Esophagus (tissue), 2 donors: ENCODE measurements around the gene C4orf51. TPM values are rescaled to one million over a fixed set of nuclear protein-coding genes. Genes with fewer than 3 reads are reported as not detected.
"Not testable (repeated sequence)": the region's sequence is repeated elsewhere in the genome, so short reads cannot be mapped to it uniquely, and the experiment has no call there.

ENCODE experiments used
- H3K27ac ChIP-seq, 2 donors: one replicate each; pipeline ENCODE4 v1.5.1; 2013; ENCODE audit warnings: low read depth in 2 of 2, mild to moderate bottlenecking in 2 of 2, inconsistent platforms in 1 of 2, low read length in 1 of 2, moderate library complexity in 1 of 2
- H3K27me3 ChIP-seq, 2 donors: one replicate each; pipeline ENCODE4 v1.6.1; 2013; ENCODE audit warnings: low read length in 2 of 2, control low read depth in 1 of 2, mild to moderate bottlenecking in 1 of 2; ENCODE audit not compliant: insufficient read depth in 2 of 2, control insufficient read depth in 1 of 2
- H3K36me3 ChIP-seq, 2 donors: one replicate each; pipeline ENCODE4 v1.6.1; 2013; ENCODE audit warnings: low read length in 1 of 2; ENCODE audit not compliant: control insufficient read depth in 2 of 2, insufficient read depth in 2 of 2
- H3K4me1 ChIP-seq, 2 donors: one replicate each; pipeline ENCODE4 v1.6.1; 2013; ENCODE audit warnings: low read length in 1 of 2; ENCODE audit not compliant: control insufficient read depth in 2 of 2, insufficient read depth in 2 of 2
- H3K4me3 ChIP-seq, 2 donors: one replicate each; pipeline ENCODE4 v1.5.1; 2013; ENCODE audit warnings: low read length in 2 of 2, mild to moderate bottlenecking in 2 of 2, low read depth in 1 of 2, moderate library complexity in 1 of 2
- H3K9me3 ChIP-seq, 2 donors: one replicate each; pipeline ENCODE4 v1.6.1; 2013; ENCODE audit warnings: mild to moderate bottlenecking in 2 of 2, low read depth in 1 of 2, low read length in 1 of 2, moderate library complexity in 1 of 2; ENCODE audit not compliant: control insufficient read depth in 2 of 2, insufficient read depth in 1 of 2
- WGBS, 2 donors: extraction: QIAGEN DNeasy Blood & Tissue Kit; methylation state at CpG; one replicate each; pipeline ENCODE4 v1.1.7; 2013; 5-methylcytosine and 5-hydroxymethylcytosine counted together
- polyA plus RNA-seq, 2 donors: library from polyadenylated mRNA; stranded (reverse); fragments of 200-250 nt; gene quantifications; one replicate each; pipeline ENCODE4 v1.2.3, GENCODE V29; 2013
- donor health status: healthy with polysubstance abuse.
- donor health status: Bipolar disorder and iron deficiency.

Gene C4orf51
- polyA plus RNA-seq, 2 donors: not detected

GRCh38 chr4:145665773-145666172 lies 14.2 kb upstream of the C4orf51 start:
- Histone ChIP-seq H3K4me3 (no peak overlapping the region), H3K36me3 (no peaks in the 10 kb centered on the region), H3K9me3 (no peaks in the 10 kb centered on the region), H3K4me1 (no peaks in the 10 kb centered on the region), H3K27me3 (no peaks in the 10 kb centered on the region), H3K27ac (no peak overlapping the region)
- WGBS, 2 donors: 80 to 100% methylated on average over 1 of the region's 1 CpG

- no peaks in the 10 kb centered on the region for H3K36me3 ChIP-seq
- no peak overlapping the region for H3K27ac ChIP-seq
Measured at GRCh38 chr4:145670422-145670821, 9.5 kb upstream of the C4orf51 start.

GRCh38 chr4:145679520-145679919 lies 426 bp upstream of the C4orf51 start:
- no peak overlapping the region for H3K27ac ChIP-seq
- H3K9me3 ChIP-seq: no peaks in the 10 kb centered on the region
- no peak overlapping the region for H3K4me3 ChIP-seq
- no peaks in the 10 kb centered on the region for H3K36me3 ChIP-seq
- 21 to 23% methylated on average over 1 of the region's 1 CpG for WGBS, 2 donors
- no peaks in the 10 kb centered on the region for H3K4me1 ChIP-seq
- H3K27me3 ChIP-seq: no peaks in the 10 kb centered on the region

More at GRCh38 chr4:145670422-145670821, 9.5 kb upstream of the C4orf51 start:
- Histone ChIP-seq H3K27me3 (no peaks in the 10 kb centered on the region), H3K4me3 (no peak overlapping the region), H3K9me3 (no peaks in the 10 kb centered on the region), H3K4me1 (no peaks in the 10 kb centered on the region)

- no peak overlapping the region for H3K27ac ChIP-seq
- no peaks in the 10 kb centered on the region for H3K36me3 ChIP-seq
- H3K27me3 ChIP-seq: no peaks in the 10 kb centered on the region
- 50 to 86% methylated on average over 1 of the region's 1 CpG for WGBS, 2 donors
- H3K9me3 ChIP-seq: no peaks in the 10 kb centered on the region
- H3K4me1 ChIP-seq: no peaks in the 10 kb centered on the region
- no peak overlapping the region for H3K4me3 ChIP-seq
Measured at GRCh38 chr4:145680902-145681301, 956 bp downstream of the C4orf51 start.

GRCh38 chr4:145681518-145681917 lies 1.6 kb downstream of the C4orf51 start:
- Histone ChIP-seq H3K27me3 (no peaks in the 10 kb centered on the region), H3K27ac (no peak overlapping the region), H3K9me3 (no peaks in the 10 kb centered on the region)

GRCh38 chr4:145681956-145682355 lies 2.0 kb downstream of the C4orf51 start:
- Histone ChIP-seq H3K4me3 (no peak overlapping the region), H3K27ac (no peak overlapping the region), H3K36me3 (no peaks in the 10 kb centered on the region), H3K27me3 (no peaks in the 10 kb centered on the region), H3K4me1 (no peaks in the 10 kb centered on the region), H3K9me3 (no peaks in the 10 kb centered on the region)
- 76 to 89% methylated on average over 1 of the region's 1 CpG for WGBS, 2 donors

More at GRCh38 chr4:145681518-145681917, 1.6 kb downstream of the C4orf51 start:
- Histone ChIP-seq H3K36me3 (no peaks in the 10 kb centered on the region), H3K4me3 (no peak overlapping the region), H3K4me1 (no peaks in the 10 kb centered on the region)

- Histone ChIP-seq H3K36me3 (no peaks in the 10 kb centered on the region), H3K27ac (no peak overlapping the region), H3K4me3 (no peak overlapping the region), H3K27me3 (no peaks in the 10 kb centered on the region), H3K9me3 (no peaks in the 10 kb centered on the region), H3K4me1 (no peaks in the 10 kb centered on the region)
- WGBS, 2 donors: 49 to 63% methylated on average over 2 of the region's 2 CpGs
Measured at GRCh38 chr4:145686991-145687390, 7.0 kb downstream of the C4orf51 start.

GRCh38 chr4:145690610-145691009 lies 10.7 kb downstream of the C4orf51 start:
- WGBS, 2 donors: 85 to 90% methylated on average over 3 of the region's 3 CpGs
- Histone ChIP-seq H3K27ac (no peak overlapping the region), H3K9me3 (no peaks in the 10 kb centered on the region), H3K27me3 (no peaks in the 10 kb centered on the region), H3K4me3 (no peak overlapping the region), H3K4me1 (no peaks in the 10 kb centered on the region), H3K36me3 (no peaks in the 10 kb centered on the region)

GRCh38 chr4:145691416-145691815 lies 11.5 kb downstream of the C4orf51 start:
- not testable (repeated sequence) for H3K27ac ChIP-seq, H3K9me3 ChIP-seq, H3K4me3 ChIP-seq, H3K36me3 ChIP-seq, H3K4me1 ChIP-seq, H3K27me3 ChIP-seq
- WGBS, 2 donors: 93 to 94% methylated on average over 2 of the region's 2 CpGs

- Histone ChIP-seq H3K4me1 (no peaks in the 10 kb centered on the region), H3K36me3 (no peaks in the 10 kb centered on the region), H3K9me3 (no peaks in the 10 kb centered on the region), H3K27me3 (no peaks in the 10 kb centered on the region), H3K4me3 (no peak overlapping the region), H3K27ac (no peak overlapping the region)
- WGBS, 2 donors: 25 to 42% methylated on average over 2 of the region's 2 CpGs
Measured at GRCh38 chr4:145694929-145695328, 15.0 kb downstream of the C4orf51 start.
